Pancreas (tissue), 10 donors: ENCODE results near the gene TMEM236. TPM values are rescaled to one million over a fixed set of nuclear protein-coding genes. Genes with fewer than 3 reads are reported as not detected.

Experiments used
- ATAC-seq, 4 donors: fragments of 200-7000 bp; cut with Tn5 transposase; one replicate each; pipeline versions ENCODE4 v1.8.0 to v1.9.1; 2020; ENCODE audit warnings: mild to moderate bottlenecking in 4 of 4, moderate library complexity in 4 of 4
- DNase-seq, 6 donors: peaks; one replicate each; pipeline ENCODE4 v3.0.0-alpha.2; 2020
- FAIRE-seq: peaks from 2 replicates; lab custom pipeline; 2012; peaks lifted over from hg19 to GRCh38; lab: Jason Lieb, UNC
- H3K27ac ChIP-seq, 4 donors: fragments of 200-600 bp; sonication (generic); 1 replicate in 3 of 4; 2 replicates in 1 of 4; pipeline versions ENCODE4 v1.5.0 to v1.8.0; 2020
- H3K27me3 ChIP-seq, 4 donors: fragments of 200-600 bp; one replicate each; pipeline ENCODE4 v1.8.0; 2021
- H3K36me3 ChIP-seq, 3 donors: fragments of 200-600 bp; sonication (generic) in 1 of 3; one replicate each; pipeline versions ENCODE4 v1.5.0 to v1.8.0; 2020 to 2021
- H3K4me1 ChIP-seq, 3 donors: fragments of 200-600 bp; one replicate each; pipeline ENCODE4 v1.8.0; 2021
- H3K4me3 ChIP-seq, 4 donors: fragments of 200-600 bp; sonication (generic) in 2 of 4; one replicate each; pipeline versions ENCODE4 v1.5.0 to v1.8.0; 2020 to 2021
- H3K9me3 ChIP-seq, 4 donors: fragments of 200-600 bp; one replicate each; pipeline ENCODE4 v1.8.0; 2021
- WGBS, 2 donors: extraction: QIAGEN DNeasy Blood & Tissue Kit; methylation state at CpG; one replicate each; pipeline ENCODE4 v1.1.7; 2013; 5-methylcytosine and 5-hydroxymethylcytosine counted together
- intact Hi-C, 3 donors: fragments of 100-400 bp; cut with DNase I; formaldehyde crosslinking; loops; one replicate each; pipeline versions ENCODE4 v1.11.1 to v1.14.2; 2022
- polyA plus RNA-seq, 2 donors: library from polyadenylated mRNA; stranded (reverse); fragments of 200-250 nt; gene quantifications; one replicate each; pipeline ENCODE4 v1.2.3, GENCODE V29; 2013
- total RNA-seq, 6 donors: library from RNA; stranded (reverse); fragmentation: NEBNext Ultra II Directional in 4 of 6; extraction: Animal tissue kit (Norgen Biotek cat#: 25700) in 4 of 6; gene quantifications; one replicate each; pipeline versions ENCODE4 v1.2.1 to v1.2.4, GENCODE V29; 2021 to 2023
- TF ChIP-seq, protein P1 (sequence below), 4 donors: fragments of 200-600 bp; sonication (generic) in 3 of 4; IDR thresholded peaks; one replicate each; pipeline versions ENCODE4 v1.5.0 to v1.8.0; 2021; ENCODE audit warnings: antibody characterized with exemption in 4 of 4
- donor health status: healthy with polysubstance abuse.
- donor health status: DM: no; HTN: no; CAD: no; lungs with moderate emphysema.
- donor health status: DM: no; HTN: no; CAD: no.
- donor health status: control.
- donor health status: control.
- donor health status: Bipolar disorder and iron deficiency.
- donor health status: DM: yes; HTN: yes; CAD: no.
- donor health status: DM: no; HTN: no; CAD: no.
- donor health status: DM: no; HTN: no; CAD: no.
- donor health status: DM: yes; HTN: yes; CAD: no.

Gene TMEM236
- total and polyA plus RNA-seq, 8 donors: 0.22 to 1.4 (median 0.56) TPM

DNA sequence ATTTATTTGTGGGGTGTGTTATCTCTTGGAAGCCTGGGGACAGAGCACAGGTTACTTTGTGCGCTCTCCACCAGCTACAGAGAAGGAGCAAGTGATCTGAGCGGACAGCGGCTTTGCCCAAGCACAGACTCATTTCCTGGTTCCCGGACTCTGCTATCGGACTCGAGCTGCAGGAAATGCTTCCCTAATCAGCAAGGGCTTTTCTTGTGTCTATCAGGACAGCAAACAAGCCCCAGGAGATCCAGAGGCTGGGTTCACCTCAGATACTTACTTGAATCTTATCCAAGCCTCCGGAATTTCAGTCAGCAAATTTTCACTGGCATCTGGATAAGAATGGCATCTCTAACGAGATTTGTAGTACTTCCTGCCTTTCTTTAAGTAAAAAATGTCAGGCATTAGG lies 84.9 kb downstream of the TMEM236 start:
- Histone ChIP-seq H3K27ac (peak overlapping the region in 3 of 4 donors; percentile 40 to 59 (median 53)), H3K36me3 (no peaks in the 10 kb centered on the region), H3K4me1 (peaks cover under 1 to 10% (median 4%) of the 10 kb centered on the region in 3 donors), H3K9me3 (no peaks in the 10 kb centered on the region), H3K4me3 (peak overlapping the region in 2 of 4 donors; percentile 17 to 31), H3K27me3 (no peaks in the 10 kb centered on the region)
- DNase-seq (peak; percentile 32 to 65 (median 46)), FAIRE-seq (no peak), ATAC-seq (peak; percentile 88 to 90 (median 90))
- intact Hi-C loops: no loop called here
- 1 to 2% methylated on average over 8 of the region's 8 CpGs for WGBS, 2 donors
- TF ChIP-seq, protein P1, sequence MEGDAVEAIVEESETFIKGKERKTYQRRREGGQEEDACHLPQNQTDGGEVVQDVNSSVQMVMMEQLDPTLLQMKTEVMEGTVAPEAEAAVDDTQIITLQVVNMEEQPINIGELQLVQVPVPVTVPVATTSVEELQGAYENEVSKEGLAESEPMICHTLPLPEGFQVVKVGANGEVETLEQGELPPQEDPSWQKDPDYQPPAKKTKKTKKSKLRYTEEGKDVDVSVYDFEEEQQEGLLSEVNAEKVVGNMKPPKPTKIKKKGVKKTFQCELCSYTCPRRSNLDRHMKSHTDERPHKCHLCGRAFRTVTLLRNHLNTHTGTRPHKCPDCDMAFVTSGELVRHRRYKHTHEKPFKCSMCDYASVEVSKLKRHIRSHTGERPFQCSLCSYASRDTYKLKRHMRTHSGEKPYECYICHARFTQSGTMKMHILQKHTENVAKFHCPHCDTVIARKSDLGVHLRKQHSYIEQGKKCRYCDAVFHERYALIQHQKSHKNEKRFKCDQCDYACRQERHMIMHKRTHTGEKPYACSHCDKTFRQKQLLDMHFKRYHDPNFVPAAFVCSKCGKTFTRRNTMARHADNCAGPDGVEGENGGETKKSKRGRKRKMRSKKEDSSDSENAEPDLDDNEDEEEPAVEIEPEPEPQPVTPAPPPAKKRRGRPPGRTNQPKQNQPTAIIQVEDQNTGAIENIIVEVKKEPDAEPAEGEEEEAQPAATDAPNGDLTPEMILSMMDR (IDR thresholded peaks at IDR 0.05): no peak

GRCh38 chr10:17838080-17838648 lies 86.2 kb downstream of the TMEM236 start:
- intact Hi-C loops: no loop called here
- Histone ChIP-seq H3K4me3 (no peak overlapping the region), H3K27ac (no peak overlapping the region), H3K27me3 (no peaks in the 10 kb centered on the region), H3K36me3 (no peaks in the 10 kb centered on the region), H3K9me3 (no peaks in the 10 kb centered on the region), H3K4me1 (peaks cover 0 to 10% (median 4%) of the 10 kb centered on the region in 3 donors)
- no peak for DNase-seq
- WGBS, 2 donors: 69 to 71% methylated on average over 9 of the region's 9 CpGs
- TF ChIP-seq, protein P1 (IDR thresholded peaks at IDR 0.05): no peak
- peak in 3 of 4 donors; percentile 23 to 43 (median 24) for ATAC-seq
- FAIRE-seq: no peak

DNA sequence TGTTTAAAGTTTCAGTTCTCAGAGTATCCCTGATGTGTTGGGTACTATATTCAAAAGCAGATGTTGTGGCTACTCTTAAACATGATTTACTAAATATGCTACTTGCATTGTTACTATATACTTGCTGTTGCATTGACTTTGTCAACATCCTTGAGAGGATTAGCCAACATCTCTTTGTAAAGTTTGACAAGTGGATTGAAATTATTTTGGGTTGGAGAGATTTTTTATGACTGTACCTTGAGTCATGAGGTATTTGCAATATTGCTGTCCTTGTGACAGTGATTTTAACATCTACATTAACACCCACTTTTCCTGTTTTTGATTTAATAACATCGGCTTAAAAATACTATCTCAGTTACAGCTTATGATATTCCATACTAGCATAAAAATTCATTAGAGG lies 89.0 kb downstream of the TMEM236 start:
- no peak for DNase-seq
- TF ChIP-seq, protein P1 (IDR thresholded peaks at IDR 0.05): no peak
- Histone ChIP-seq H3K4me1 (peaks cover 0 to 10% (median 4%) of the 10 kb centered on the region in 3 donors), H3K36me3 (no peaks in the 10 kb centered on the region), H3K4me3 (no peak overlapping the region), H3K9me3 (no peaks in the 10 kb centered on the region), H3K27me3 (no peaks in the 10 kb centered on the region), H3K27ac (no peak overlapping the region)
- no peak for FAIRE-seq
- intact Hi-C loops: loop anchor here in 1 of 3 donors (10.0 kb wide), 1 partner anchor 384 kb away; no protein-coding TSS in a partner anchor
- ATAC-seq: no peak
- 89 to 90% methylated on average over 1 of the region's 1 CpG for WGBS, 2 donors

DNA sequence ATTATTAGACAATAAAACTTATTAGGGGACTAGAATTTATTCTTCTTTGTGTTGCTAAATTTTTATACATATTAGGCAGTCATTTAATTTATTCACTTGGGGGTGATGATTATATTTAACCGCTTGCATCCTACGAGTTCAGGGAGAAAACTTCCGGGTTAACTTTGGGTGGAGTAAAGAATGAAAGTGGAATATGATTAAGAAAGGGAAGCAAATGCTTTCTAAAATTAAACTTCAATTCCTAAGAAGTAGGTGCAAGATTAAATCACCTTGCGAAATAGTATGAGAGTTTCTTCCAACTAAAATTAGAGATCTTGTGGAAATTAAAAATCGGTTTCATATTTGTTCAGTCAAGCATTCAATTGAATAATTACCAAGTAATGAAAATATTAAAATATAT lies 90.6 kb downstream of the TMEM236 start:
- WGBS, 2 donors: 83 to 86% methylated on average over 5 of the region's 5 CpGs
- H3K27me3 ChIP-seq: no peaks in the 10 kb centered on the region
- H3K27ac ChIP-seq: no peak overlapping the region
- ATAC-seq (no peak), DNase-seq (no peak), FAIRE-seq (no peak)
- no peaks in the 10 kb centered on the region for H3K4me1 ChIP-seq
- TF ChIP-seq, protein P1 (IDR thresholded peaks at IDR 0.05): no peak
- H3K4me3 ChIP-seq: no peak overlapping the region
- H3K9me3 ChIP-seq: no peaks in the 10 kb centered on the region
- H3K36me3 ChIP-seq: no peaks in the 10 kb centered on the region
- intact Hi-C loops: loop anchor here in 1 of 3 donors (10.0 kb wide), 1 partner anchor 382 kb away; no protein-coding TSS in a partner anchor
